ENCODE results near the gene CYP1A2. TPM values are rescaled to one million over a fixed set of nuclear protein-coding genes. Genes with fewer than 3 reads are reported as not detected.

CYP1A2 gene
- total and polyA plus RNA-seq, 9 donors: 0.23 TPM; not detected in 8

- H3K9me3 ChIP-seq: no peaks in the 10 kb centered on the region
- DNase-seq: no peak
- no peak overlapping the region for H3K4me3 ChIP-seq
- peaks cover 11% of the 10 kb centered on the region for H3K4me1 ChIP-seq (ENCODE audit: insufficient read depth)
- H3K27me3 ChIP-seq: no peaks in the 10 kb centered on the region
- no peak for TF ChIP-seq POLR2A (IDR thresholded peaks at IDR 0.05)
- TF ChIP-seq CTCF (IDR thresholded peaks at IDR 0.05): no peak
- TF ChIP-seq EP300 (IDR thresholded peaks at IDR 0.05): no peak
- intact Hi-C loops (cut with DNase I): loop anchor here in 2 of 4 donors (5.0 to 10.0 kb wide), 2 partner anchors 174 to 216 kb away; partner anchors contain the start of gene SCAMP5 (in 1 of the 2)
- H3K36me3 ChIP-seq: no peaks in the 10 kb centered on the region
- WGBS, 3 donors: 83 to 92% (median 87%) methylated on average over 5 of the region's 5 CpGs
- H3K27ac ChIP-seq: no peak overlapping the region
These were observed 29.9 kb downstream of the CYP1A2 start for GRCh38 chr15:74778599-74778970.

DNA sequence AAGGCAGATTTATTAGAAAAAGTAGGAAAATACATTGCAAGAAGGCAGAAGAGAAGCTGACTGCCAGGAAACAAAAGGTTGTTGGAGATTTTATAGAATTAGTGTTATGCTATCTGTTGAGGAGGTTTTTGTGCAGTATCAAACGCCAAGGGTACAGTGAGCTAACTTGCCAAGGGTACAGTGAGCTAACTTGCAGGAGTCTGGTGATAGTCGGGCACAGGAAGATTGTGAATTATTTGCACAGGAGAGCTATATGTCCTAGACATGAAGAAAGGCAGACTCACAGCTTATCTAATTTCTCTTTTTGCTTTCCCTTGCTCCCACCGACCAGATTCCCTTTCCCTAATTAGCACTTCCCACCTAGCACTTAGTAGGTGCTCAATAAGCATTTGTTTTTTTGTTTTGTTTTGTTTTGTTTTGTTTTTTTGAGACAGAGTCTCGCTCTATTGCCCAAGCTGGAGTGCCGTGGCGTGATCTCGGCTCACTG, 30.6 kb downstream of the CYP1A2 start:
- intact Hi-C loops (cut with DNase I): loop anchor here in 2 of 4 donors (5.0 to 10.0 kb wide), 2 partner anchors 173 to 216 kb away; partner anchors contain the start of gene SCAMP5 (in 1 of the 2)
- H3K36me3 ChIP-seq: no peaks in the 10 kb centered on the region
- no peaks in the 10 kb centered on the region for H3K9me3 ChIP-seq
- no peaks in the 10 kb centered on the region for H3K27me3 ChIP-seq
- WGBS, 3 donors: 72 to 83% (median 77%) methylated on average over 7 of the region's 7 CpGs
- no peak overlapping the region for H3K27ac ChIP-seq
- no peak for DNase-seq
- no peak overlapping the region for H3K4me3 ChIP-seq
- H3K4me1 ChIP-seq (ENCODE audit: insufficient read depth): peaks cover 14% of the 10 kb centered on the region
- no peak for TF ChIP-seq CTCF (IDR thresholded peaks at IDR 0.05)
- no peak for TF ChIP-seq POLR2A (IDR thresholded peaks at IDR 0.05)
- TF ChIP-seq EP300 (IDR thresholded peaks at IDR 0.05): no peak

DNA sequence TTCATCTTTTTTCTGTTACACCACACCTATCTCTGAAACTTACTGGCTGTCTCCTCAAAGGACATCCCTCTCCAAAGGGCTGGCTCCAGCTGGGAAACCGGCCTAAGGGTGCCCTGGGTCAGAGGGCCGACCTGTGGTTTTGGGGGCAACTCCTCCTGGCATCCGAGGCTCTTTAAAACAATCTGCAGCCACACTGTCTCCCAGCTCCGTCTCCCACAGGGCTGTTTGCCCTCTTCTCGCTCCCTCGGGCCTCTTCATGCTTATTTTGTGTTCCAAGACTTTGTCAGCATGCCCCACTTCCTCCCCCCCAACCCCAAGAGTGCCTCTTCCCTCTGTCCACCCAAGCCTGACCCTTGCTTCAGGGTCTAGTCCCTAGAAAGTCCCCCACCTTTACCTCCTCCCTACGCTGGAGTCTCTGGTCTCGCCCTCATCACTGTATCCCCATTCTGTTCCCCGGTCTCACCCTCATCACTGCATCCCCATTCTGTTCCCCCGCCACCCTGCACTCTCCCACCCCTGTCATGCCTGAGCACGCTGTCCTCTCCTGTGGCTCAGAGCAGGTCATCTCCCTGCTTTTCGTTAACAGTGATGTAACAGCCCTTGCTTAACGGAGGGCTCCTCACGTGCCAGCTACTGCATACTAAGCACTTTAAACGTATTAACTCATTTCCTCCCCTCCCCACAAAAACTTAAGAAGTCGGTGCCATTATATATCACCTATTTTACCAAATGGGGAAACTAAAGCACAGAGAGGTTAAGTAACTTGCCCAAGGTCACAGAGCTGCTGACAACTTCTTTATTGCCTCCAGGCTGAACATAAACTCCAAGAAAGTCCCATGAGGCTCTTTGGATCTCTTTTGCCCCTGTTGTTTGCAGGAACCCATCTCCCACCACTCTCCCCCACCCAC, 32.1 kb downstream of the CYP1A2 start:
- peaks cover 14% of the 10 kb centered on the region for H3K4me1 ChIP-seq (ENCODE audit: insufficient read depth)
- no peak for TF ChIP-seq EP300 (IDR thresholded peaks at IDR 0.05)
- TF ChIP-seq POLR2A (IDR thresholded peaks at IDR 0.05): no peak
- no peak for TF ChIP-seq CTCF (IDR thresholded peaks at IDR 0.05)
- intact Hi-C loops (cut with DNase I): loop anchor here in 3 of 4 donors (5.0 to 10.0 kb wide), 7 partner anchors 57 to 424 kb away; partner anchors contain the start of genes C15orf39 (in 1 of the 3), RPP25 (in 1 of the 3) and ULK3 (in 1 of the 3)
- H3K36me3 ChIP-seq: no peaks in the 10 kb centered on the region
- DNase-seq: no peak
- 48 to 56% (median 48%) methylated on average over 16 of the region's 16 CpGs for WGBS, 3 donors
- H3K27me3 ChIP-seq: no peaks in the 10 kb centered on the region
- H3K9me3 ChIP-seq: no peaks in the 10 kb centered on the region
- peak overlapping the region; percentile 54 for H3K4me3 ChIP-seq
- H3K27ac ChIP-seq: no peak overlapping the region

DNA sequence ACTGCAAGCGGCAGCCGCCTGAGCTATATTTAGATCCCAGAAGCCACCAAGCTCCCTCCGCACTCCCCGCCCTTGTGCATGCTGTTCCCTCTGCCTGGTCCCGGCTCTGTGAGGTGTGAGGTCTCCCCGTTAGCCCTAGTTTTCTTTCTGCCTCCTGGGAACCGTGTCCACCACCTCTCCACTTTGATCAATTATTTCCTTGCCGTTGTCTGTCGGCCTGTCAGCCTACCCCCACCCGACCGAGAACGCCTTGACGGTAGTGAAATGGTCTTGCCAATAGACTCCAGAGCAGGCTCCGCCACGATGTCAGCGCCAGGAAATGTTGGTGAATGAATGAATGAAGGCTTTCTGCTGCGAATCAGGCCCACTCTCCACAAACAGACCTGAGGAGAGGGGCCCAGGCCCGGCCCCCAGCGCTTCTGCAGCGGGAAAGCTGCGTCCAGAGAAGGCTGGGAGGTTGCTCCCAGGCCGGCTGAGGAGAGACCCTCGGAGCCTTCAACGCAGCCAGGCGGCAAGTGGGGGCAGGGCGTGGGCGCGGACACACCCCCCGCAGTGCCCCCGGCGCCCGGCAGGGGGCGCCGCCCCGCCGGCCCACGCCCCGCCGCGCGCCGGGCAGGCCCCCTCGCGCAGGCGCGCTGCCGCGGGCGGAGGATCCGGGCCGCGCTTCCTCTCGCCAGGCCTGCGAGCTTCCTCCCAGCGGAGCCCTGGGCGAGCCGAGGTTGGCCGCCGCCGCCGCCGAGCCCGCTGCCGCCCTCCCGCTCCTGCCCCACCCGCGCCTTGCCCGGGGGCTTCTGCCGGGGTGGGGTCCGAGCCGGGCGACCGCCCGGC, 33.0 kb downstream of the CYP1A2 start, which contains the start of gene CSK:
CSK (plus strand) TSS at position 650 of the 828 bp plus-strand sequence. CDS start 16,218 bp downstream, outside the sequence.
- Histone ChIP-seq H3K27me3 (no peaks in the 10 kb centered on the region), H3K36me3 (no peaks in the 10 kb centered on the region), H3K27ac (peak within 1 kb of the TSS; percentile 63 to 80), H3K9me3 (no peaks in the 10 kb centered on the region), H3K4me3 (peak within 1 kb of the TSS; percentile 54), H3K4me1 (ENCODE audit: insufficient read depth) (peaks cover 14% of the 10 kb centered on the region)
- intact Hi-C loops (cut with DNase I): loop anchor here in 3 of 4 donors (5.0 to 10.0 kb wide), 7 partner anchors 56 to 423 kb away; partner anchors contain the start of genes C15orf39 (in 1 of the 3), RPP25 (in 1 of the 3) and ULK3 (in 1 of the 3)
- WGBS, 3 donors: 0 to 1% (median 1%) methylated on average over 16 to 74 of the region's 74 CpGs
- peak; percentile 69 to 87 (median 82) for DNase-seq
- TF ChIP-seq CTCF (IDR thresholded peaks at IDR 0.05) (peak in 1 of 3 donors; percentile 69), EP300 (IDR thresholded peaks at IDR 0.05) (no peak), POLR2A (IDR thresholded peaks at IDR 0.05) (peak; percentile 33)

All from ovary (tissue), 9 donors.